Activated CD8-positive, alpha-beta memory T cell treated with anti-CD3 and anti-CD28 coated beads for 4 hours (primary cell): Measurements from ENCODE around the gene SIGLEC1.

ENCODE experiments used
- DNase-seq, 2 donors: peaks; one replicate each; pipeline ENCODE4 v3.0.0-alpha.2; 2020; ENCODE audit warnings: low read depth in 2 of 2

The SIGLEC1 gene

DNA sequence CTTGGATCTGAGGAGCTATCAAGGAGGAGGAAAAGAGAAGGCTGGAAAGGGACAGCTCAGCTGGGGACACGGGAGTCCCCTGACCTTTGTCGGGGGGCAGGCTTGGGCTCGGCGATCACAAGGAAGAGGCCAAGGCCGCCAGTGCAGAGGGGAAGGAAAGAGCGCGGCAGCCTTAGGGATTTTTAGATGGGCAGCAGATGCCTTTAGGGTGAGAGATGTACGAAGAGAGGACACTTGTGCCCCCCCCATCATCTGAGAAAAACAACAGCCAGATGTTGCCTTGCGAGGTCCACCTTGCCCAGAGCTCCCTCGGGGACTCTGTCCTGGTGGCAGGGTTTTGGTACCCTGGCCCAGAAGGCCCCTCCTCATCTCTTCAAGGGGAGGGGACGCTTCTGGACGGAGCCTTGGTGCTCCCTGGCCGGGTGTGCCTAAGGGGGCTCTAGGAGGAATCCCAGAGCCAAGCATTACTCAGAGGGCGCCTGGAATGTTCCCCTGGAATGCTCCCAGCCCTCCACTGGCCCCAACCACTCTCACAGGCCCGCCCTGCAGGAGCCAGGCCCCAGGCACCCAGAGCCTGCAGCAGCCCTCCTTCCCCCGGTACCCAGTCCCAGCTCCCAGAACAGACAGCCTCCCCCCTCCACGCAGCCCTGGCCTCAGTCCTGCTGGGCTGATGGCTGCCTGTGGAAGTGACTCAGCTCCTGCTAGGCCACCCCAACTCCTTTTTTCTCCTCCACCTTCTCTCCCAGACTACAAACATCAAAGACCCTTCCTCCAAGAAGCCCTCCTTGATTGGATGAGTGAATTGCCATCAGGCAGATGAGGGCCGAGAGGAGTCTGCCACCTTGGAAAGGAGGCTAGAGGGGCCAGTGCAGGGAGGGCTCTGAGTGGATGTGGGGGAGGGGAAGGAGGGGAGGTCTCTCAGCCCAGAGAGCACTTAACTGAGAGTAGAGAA is 32.4 kb downstream of the SIGLEC1 start:
- no peak for DNase-seq

DNA sequence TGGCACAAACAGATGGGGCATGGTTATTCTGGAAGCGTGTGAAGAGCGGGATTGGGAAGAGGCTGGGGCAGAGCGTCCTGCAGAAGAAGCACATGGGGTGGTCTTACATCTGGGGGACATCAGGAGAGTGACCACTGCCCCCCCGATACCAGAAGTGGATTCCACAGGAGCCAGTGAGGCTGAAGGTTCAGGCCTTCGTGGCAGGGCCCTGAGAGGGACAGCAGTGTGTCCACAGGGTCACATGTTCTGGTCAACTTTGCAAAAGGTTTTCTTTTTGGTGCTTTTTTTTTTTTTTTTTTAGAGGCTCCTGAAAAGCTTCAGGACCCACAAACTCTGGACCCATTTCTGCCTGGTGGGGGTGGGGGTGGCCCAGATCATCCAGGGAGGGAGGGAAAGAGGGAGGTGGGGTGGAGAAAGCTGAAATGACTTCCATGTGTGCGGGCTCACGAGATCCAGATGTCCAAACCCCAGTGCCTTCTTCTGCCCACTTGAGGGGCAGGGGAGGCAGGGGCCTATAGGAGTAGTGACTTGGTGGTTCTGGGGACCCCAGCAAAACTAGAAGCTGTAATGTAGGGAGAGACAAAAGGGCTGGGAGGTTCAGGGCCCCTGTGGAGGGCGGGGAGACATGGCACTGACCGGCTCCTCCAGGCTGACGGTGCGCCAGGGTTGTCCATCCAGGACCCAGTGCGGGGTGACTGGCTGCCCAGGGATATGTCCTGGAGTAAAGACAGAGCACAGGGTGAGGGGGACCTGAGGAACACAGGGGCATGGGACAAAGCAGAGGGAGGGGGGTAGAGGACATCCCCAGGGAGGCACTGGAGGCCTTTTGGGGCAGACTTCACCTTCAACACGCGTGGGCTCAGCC is 33.3 kb downstream of the SIGLEC1 start:
- DNase-seq: no peak

DNA sequence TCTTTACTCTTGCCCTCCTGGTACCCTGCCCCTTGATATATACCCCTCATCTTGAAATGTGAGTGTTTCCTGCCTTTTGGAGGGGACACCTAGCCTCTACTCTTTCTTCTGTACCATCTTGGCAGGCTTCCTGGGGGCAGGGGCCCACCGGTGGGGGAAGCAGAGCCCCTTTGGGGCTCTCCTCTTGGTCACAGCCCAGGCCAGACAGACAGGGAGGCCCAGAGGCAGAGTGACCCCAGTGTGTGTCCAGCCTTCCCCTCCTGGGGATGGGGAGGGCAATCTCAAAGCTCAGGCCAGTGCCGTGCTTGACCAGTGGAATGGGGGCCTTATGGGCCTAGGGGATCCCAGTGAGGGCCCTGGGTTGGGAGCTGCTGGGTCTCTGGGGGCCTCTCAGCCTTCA is 34.2 kb downstream of the SIGLEC1 start:
- DNase-seq: no peak

DNA sequence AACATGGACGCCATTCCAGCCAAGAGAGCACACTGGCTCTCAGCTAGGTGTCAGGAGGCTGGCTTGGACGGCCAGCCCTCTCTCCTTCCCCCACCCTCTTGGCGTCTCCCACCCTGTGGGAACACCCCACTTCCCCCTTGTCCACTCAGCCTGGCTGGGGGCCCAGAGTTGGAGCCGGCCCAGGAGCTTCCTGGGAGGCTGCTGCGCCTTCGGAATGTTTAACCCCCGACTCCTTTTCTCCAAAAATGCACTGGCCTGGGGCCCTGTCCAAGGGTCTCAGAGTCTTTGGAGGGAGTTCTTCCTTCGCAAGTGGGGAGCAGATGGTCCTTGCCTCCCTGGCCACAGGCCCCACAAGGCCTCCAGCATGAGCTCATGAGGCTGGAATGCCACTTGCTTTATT is 34.7 kb downstream of the SIGLEC1 start:
- DNase-seq: no peak

DNA sequence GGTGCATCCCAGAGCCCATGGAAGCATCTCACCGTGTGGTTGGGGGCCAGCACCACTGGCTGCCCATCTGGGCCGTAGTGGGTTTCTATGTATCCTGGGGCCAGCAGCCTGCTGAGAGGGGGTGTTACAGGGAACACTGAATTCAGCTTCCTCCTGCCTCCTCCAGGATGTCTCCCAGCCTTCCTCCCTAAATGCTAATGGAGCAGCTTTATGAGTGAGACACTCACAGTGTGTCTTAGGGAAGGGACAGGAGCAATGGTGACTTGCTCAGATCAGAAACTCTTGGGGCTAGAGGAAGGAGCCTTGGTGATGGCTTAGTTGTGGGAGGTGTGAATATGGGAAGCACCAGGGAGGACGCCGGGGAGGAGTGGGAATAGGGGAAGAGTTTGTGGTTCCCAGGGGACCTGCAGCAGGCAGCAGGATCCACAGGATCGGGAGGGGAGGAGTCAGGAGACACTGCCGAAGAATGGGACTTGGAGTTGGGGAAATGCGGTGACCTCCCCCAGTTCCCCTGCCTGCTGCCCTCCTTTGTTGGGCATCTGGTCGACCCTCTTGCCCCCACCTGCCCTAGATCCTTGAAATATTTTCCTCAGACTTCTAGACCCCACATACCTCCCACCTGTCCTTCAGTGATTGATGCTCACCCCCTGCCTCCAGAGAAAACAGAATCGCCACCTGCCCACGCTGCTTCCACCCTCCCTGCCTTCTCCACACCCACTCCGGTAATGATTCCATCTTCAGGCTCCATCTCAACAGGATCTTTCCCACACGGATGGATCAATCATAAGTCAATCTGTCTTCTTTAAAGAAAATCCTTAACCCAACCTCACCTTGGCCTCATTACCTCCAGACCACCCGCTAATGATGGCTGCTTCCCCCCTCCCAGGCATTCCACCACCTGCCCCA is 37.2 kb downstream of the SIGLEC1 start:
- no peak for DNase-seq

DNA sequence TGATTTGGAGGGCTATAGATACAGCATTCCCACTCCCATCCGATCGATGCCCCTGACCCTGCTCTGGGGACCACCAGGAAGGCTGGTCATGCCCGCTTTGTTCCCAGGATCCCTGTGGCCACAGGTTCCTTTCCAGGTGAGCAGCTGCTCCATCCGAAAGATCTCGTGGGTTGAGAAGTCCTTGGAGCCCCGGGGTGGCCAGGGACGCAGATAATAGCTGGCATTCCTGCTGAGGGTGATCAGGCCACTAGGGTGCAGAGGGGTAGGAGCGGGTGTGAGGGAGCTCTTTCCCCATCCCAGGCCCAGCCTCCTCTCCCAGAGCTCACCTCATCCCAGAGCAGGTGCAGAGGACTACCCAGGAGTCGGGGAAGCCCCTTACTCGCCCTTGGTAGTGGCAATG is 38.0 kb downstream of the SIGLEC1 start:
- DNase-seq: no peak

DNA sequence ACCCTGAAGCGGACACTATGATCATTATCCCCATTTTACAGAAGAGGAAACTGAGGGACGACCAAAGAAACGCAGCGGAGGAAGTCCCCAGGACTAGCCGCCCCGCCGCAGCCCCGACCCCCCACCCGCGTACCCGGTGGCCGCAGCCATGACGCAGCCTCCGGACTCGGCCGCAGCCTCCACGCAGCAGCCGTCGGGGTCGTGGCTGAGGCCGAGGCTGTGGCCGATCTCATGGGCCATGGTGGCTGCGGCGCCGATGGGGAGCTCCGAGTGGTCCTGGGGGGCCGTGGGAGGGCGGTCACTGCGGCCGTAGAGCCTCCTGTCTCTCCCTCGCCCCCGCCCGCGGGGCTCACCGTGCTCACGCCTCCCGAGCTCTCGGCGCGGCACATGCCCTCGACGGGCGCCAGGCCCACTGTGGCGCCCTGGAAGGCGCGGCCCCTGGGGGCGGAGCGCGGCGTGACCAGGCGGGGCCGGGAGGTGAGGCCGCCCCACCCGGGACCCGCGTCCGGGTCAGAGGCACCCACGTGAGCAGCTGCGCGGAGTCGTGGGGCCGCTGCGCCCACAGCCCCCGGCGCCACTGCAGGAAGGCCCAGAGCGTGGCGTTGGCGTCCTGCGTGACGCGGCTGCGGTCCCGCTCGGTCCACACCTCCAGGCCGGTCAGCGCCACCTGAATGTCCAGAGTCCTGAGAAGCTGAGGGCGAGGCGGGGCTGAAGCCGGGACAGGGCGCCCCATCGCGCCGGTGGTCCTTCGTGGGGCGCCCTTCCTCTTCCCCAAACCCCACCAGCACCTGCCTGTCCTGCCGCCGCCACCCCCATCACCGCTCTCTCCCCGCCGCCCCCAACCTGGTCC is 39.0 kb downstream of the SIGLEC1 start:
- no peak for DNase-seq

DNA sequence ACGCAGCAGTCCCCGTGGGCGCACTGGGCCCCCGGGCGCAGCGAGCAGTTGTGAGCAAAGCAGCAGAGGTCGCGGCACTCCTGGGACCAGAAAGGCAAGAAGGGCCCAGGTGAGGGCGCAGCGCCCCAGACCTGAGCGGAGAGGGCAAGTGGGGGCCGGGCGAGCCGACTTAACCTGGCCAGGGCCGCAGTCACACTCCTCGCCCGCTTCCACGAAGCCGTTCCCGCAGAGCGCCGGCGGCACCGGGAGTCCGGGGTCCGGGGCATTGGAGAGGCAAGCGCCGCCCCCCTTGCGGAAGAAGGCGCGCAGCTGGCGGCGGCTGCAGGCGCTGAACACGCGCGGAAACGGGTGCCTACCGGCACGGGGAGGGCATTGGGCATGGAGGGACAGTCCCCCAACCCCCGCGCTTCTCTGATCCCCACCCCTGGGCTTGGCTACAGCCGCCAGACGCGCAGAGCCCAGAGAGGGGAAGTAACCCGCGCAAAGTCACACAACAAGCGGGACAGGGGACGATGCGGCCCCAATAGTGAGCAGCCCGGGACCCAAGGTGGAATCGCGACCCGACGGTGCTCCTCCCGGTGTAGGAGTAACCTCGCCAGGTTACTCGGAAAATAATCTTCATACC is 39.7 kb downstream of the SIGLEC1 start:
- DNase-seq: no peak

DNA sequence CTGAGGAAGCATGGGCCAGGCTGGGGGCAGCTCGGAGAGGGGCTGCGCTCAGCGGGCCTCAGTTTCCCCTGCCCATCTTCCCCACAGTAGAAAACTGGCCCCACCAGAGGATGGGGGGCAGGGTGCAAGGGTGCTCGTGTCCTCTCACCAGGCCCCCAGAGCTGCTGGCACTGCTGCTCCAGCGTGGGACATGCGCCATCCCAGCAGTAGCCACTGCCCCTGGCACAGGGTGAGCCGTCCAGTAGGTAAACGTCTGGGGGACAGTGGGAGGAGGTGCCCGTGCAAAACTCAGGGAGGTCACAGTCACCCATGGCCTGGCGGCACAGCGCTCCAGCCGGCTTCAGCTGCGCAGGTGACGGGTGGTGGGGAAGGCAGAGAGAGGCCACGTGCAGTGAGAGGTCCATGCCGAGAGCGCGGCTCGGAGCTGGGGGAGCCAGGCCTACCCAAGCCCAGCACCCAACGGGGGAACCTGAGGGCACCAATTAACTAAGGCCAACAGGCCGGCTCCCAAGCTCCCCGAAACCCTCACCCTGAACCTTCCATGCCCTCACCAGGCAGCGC is 40.3 kb downstream of the SIGLEC1 start:
- DNase-seq: no peak

DNA sequence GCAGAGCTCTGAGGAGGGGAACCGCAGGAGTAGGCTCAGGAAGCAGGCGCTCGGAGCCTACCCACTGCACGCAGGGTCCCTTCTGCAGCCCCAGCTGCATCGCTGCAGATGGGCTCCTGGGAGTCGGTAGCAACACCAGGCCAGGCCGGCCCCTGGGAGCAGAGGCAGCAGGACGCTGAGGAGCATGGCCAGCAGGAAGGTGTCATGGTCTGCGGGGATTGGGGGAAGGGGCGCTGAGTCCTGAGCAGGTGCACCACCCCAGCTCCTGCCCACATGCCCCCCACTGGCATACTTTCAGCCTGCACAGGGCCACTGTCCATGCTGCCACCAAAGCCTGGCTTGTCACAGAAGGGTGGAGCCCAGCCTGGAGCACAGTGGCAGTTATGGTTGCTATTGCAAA is 41.5 kb downstream of the SIGLEC1 start:
- no peak for DNase-seq

DNA sequence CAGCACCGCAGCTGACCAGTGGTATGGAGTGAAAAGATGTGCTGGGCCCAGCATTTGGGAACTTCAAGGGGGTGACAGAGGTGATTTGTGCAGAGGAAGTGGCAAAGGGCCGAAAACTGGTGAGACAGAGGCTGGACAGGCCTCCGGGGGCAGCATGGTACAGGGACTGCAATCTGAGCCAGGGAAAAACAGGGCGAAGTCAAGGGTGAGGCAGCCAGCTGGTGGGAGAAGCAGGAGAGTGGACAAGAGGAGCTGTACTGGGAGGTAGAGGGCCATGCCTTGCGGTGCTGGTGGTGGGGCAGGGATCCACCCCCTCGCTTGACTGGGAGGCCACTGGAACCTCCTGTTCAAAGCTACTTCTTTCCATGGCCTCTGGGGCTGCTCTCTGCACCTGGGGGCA is 41.9 kb downstream of the SIGLEC1 start:
- no peak for DNase-seq

DNA sequence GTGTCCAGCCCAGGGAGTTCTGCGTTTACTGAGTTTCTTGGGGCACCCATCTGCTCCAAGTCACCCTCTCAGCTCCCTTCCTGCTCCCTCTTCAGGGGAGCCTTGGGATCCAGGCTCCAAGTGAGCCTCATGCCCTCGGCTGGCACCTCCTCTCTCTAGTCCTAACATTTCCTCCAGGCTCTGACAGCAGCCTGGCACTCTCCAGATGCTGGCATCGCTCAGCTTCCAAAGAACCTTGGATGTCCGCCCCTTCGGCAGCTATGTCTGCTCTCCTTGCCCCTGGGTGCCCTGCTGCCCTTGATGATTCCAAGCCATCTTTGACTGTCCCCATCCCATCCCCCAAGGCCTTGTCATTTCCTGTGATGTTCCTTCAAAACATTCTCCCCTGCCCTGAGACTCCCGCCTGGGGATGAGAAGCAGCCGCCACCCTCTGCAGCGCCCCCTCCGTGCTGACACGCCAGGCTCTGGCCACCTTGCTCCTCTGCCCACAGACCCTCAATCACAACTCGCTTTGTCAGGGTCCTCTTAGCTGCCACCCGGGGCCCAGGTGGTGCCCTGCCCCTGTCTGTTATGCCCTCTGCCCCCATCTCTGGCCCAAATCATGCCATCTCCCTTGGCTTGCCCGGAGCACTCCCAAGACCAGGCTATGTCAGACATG is 42.6 kb downstream of the SIGLEC1 start:
- DNase-seq: no peak

DNA sequence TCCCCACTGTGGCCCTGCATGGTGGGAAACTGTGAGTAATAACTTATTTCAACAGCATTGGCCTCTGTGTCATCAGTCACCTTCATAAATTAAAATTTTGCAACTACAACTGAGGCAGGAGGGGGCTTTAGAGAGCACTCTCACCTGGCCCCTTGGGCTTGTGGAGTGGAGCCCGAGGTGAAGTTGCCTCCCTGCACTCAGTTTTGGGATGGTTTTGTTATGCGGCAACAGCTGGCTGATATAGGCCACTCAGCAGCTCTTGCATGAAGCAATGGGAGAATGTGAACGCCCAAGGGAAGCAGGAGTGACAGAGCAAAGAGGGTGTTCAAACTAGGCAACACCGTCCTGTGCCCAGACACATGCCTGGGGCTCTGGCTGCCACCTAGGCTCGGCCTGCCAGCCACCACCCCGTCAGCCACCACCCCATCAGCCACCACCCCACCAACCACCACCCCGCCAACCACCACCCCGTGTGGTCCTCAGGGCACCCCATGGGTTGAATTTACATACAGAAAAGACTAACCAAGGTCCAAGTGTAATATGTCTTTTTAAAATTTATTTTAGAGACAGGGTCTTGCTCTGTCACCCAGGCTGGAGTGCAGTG is 44.9 kb downstream of the SIGLEC1 start:
- no peak for DNase-seq

DNA sequence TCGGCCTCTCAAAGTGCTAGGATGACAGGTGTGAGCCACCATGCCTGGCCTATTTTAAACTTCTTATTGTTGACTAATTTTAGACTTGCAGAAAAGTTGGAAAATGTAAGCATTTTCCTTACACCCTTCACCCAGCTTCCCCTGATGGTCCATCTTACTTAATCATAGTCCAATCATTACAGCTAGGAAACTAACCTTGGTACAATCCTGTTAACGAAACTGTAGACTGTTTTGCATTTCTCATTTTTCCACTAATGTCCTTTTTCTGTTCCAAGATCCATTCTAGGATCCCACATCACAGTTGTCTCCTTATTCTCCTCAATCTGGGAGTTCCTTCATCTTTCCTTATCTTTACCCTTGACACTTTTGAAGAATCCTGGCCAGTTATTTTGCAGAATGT is 48.5 kb downstream of the SIGLEC1 start:
- DNase-seq: no peak

DNA sequence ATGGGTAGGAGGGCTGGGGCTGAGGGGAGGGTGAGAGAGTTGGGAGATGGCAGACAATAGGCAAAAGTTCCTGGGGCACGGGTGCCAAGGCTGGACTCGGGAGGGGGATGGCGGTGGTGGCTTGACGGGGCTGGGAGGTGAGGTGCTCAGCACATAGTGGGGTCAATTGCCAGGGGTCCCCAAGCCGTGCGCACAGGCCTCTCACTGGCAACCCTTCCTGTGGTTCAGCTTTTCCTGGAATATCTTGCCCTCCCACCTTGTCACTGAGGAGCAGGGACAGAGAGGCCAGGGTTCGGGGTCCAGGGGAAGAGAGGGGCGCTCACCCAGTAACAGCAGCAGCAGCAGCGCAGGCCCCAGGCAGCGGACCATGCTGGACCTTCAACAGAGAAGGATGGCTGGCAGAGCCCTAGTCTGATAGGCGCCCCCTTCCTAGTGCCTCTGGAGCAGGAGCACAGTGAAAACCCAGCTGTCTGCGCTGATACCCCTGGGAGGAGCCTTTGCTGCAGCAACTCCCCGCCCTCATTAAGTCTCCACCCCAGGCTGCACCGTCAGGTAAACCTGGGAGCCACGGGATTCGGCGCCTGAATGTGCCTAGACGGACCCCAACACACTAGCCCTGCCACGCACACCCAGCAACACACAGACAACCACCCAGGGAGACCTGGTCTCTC is 49.2 kb downstream of the SIGLEC1 start, which contains the start of gene GFRA4:
Gene GFRA4, minus strand, starts transcription at position 369 of the 671 bp plus-strand sequence. Its CDS starts 0 bp downstream, at position 369.
- no peak for DNase-seq
